Adipocyte (in vitro differentiated cells): ENCODE measurements around the gene ZNF618.

ENCODE experiments used
- DNase-seq: peaks from one replicate; pipeline ENCODE4 v3.0.0-alpha.2; 2015; ENCODE audit warnings: low read depth
- H3K27me3 ChIP-seq: replicated peaks from 2 replicates; pipeline ENCODE4 v1.7.0; 2013; ENCODE audit warnings: mild to moderate bottlenecking, low read length, moderate library complexity; ENCODE audit not compliant: control insufficient read depth, insufficient read depth
- H3K36me3 ChIP-seq: 2 replicates; pipeline ENCODE4 v1.7.0; 2013; ENCODE audit warnings: low read length, mild to moderate bottlenecking, moderate library complexity; ENCODE audit not compliant: control insufficient read depth, insufficient read depth, severe bottlenecking
- H3K4me1 ChIP-seq: 2 replicates; pipeline ENCODE4 v1.7.0; 2013; ENCODE audit warnings: mild to moderate bottlenecking, low read length, moderate library complexity; ENCODE audit not compliant: control insufficient read depth, insufficient read depth
- H3K4me3 ChIP-seq: 2 replicates; pipeline ENCODE4 v1.7.0; 2013; ENCODE audit warnings: mild to moderate bottlenecking, low read length, moderate library complexity
- H3K9ac ChIP-seq: 2 replicates; pipeline ENCODE4 v1.7.0; 2013; ENCODE audit warnings: mild to moderate bottlenecking, low read length, moderate library complexity
- H3K9me3 ChIP-seq: 2 replicates; pipeline ENCODE4 v1.7.0; 2013; ENCODE audit warnings: mild to moderate bottlenecking, low read length, moderate library complexity; ENCODE audit not compliant: control insufficient read depth

The ZNF618 gene

DNA sequence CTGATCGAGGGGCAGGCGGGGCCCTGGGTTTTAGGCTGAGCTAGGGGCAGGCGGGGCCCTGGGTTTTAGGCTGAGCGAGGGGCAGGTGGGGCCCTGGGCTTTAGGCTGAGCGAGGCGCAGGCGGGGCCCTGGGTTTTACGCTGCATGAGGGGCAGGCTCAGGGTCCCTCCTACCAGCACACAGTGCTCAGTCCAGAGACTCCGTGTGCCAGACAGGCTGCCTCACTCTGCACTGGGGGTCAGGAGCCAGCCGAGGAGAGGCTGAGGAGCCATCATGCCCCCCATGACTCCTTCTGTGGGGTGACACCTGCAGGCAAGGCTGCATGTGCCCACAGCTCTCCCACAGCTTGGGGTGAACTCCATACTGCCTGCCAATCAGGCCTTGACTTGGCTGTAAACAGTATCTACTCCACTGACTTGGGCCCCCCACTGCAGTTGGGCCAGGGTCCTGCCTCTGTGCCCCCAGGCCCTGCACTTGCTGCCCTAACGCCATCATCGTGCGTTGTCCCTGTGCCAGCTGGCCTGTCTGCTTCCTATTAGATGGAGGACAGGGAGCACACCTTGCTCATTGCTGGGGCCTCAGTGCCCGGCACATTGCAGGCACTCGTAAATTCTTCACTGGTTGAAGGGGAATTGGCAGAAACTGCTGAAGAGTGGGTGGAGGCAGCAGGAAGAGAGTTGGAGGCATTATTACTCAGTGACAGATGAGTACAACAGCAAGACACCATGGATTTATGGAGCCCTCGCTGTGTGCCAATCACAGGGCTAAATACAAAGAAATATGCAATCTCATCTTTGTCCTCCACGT, 123.3 kb downstream of the ZNF618 start:
- Histone ChIP-seq H3K4me3 (no peak overlapping the region), H3K36me3 (peaks cover 24% of the 10 kb centered on the region), H3K9ac (no peak overlapping the region), H3K4me1 (peaks cover 18% of the 10 kb centered on the region), H3K27me3 (no peaks in the 10 kb centered on the region), H3K9me3 (no peaks in the 10 kb centered on the region)
- no peak for DNase-seq

DNA sequence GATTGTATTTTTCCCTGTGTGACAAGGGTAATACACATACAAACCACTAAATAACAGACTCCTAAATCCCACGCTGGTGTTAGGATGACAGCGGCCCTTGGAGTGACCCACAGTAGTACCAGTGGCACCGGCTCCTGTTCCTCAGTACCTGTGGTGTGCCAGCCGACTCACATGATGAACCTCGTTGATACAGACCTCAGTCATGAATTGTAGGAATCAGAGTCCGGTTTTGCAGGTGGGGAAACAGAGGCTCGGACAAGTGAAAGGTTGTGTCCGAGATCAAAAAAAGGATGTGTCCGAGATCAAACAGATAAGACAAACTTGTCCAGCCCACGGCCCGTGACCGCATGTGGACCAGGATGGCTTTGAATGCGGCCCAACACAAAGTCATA, 124.0 kb downstream of the ZNF618 start:
- DNase-seq = no peak
- H3K36me3 ChIP-seq = peaks cover 30% of the 10 kb centered on the region
- H3K4me3 ChIP-seq = no peak overlapping the region
- H3K9me3 ChIP-seq = no peaks in the 10 kb centered on the region
- no peaks in the 10 kb centered on the region for H3K27me3 ChIP-seq
- no peak overlapping the region for H3K9ac ChIP-seq
- H3K4me1 ChIP-seq = peaks cover 16% of the 10 kb centered on the region

DNA sequence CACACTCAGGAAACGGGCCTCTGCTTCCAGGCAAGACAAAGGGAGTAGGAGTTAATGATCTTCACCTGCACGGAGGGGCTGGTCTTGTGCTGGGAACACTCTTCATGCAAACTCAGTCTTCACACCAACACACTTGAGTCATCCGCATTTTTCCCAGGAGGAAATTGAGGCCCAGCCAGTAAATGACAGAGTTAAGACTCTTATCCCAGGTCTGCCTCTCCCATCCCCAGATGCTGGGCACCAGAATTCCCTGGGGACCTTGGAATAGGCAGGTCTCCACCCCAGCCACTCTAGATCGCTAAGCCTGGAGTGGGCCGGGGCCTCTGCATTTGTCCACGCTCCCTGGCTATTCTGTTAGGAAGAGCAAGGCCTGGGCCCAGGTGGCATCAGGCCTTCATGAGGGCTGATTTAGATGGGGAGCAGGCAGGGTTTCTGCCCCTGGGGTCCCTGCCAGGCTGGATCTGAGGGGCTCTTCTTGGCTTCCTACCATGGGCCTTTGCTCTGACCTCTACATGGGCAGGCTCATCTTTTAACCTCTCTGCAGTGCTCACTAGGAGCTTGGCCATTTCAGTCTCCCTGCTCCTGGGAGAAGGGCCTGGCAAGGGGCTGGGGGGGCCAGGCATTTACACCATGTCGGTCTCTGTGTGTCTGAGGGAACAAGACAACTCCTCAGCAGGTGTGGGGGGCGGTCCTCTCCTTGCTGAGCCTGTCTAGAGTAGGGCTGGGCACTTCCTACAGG, 124.7 kb downstream of the ZNF618 start:
- Histone ChIP-seq H3K4me3 (no peak overlapping the region), H3K9ac (no peak overlapping the region), H3K36me3 (peaks cover 37% of the 10 kb centered on the region), H3K4me1 (peaks cover 16% of the 10 kb centered on the region), H3K9me3 (no peaks in the 10 kb centered on the region), H3K27me3 (no peaks in the 10 kb centered on the region)
- DNase-seq = no peak

DNA sequence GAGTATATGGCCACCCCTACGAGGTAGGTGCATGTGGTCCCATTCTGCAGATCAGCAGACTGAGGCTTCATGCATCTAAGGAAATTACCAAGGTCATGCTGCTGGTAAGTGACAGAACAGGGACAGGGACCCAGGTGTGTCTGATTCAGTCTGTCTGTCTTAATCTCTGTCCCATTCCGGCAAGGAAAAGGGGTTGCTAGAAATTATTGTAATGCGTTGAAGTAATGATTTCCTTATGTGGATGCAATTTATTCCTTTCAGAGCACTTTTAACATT, 125.2 kb downstream of the ZNF618 start:
- Histone ChIP-seq H3K36me3 (peaks cover 42% of the 10 kb centered on the region), H3K9me3 (no peaks in the 10 kb centered on the region), H3K4me3 (no peak overlapping the region), H3K4me1 (peaks cover 16% of the 10 kb centered on the region), H3K27me3 (no peaks in the 10 kb centered on the region), H3K9ac (no peak overlapping the region)
- DNase-seq = no peak

DNA sequence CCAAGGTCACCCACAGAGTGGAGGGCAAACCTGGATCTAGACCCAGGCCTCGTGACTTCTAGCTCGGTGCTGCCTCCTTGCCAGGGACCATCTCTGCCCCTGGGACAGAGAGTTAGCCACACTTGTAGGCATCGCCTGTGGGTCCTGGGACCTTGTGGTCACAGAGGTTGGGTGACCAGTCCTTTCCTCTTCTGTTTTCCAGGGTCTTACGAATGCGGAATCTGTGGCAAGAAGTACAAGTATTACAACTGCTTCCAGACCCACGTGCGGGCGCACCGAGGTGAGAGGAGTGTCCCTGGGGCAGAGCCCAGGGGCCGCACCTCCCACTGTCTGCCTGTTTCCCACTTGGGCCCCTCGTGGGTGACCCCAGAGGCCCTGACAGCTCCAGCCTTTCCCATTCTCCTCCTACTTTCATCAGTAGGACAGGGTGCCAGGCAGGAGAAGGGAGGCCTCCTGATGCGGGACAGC, 125.7 kb downstream of the ZNF618 start:
- Histone ChIP-seq H3K36me3 (peaks cover 47% of the 10 kb centered on the region), H3K9me3 (no peaks in the 10 kb centered on the region)
- DNase-seq = no peak

DNA sequence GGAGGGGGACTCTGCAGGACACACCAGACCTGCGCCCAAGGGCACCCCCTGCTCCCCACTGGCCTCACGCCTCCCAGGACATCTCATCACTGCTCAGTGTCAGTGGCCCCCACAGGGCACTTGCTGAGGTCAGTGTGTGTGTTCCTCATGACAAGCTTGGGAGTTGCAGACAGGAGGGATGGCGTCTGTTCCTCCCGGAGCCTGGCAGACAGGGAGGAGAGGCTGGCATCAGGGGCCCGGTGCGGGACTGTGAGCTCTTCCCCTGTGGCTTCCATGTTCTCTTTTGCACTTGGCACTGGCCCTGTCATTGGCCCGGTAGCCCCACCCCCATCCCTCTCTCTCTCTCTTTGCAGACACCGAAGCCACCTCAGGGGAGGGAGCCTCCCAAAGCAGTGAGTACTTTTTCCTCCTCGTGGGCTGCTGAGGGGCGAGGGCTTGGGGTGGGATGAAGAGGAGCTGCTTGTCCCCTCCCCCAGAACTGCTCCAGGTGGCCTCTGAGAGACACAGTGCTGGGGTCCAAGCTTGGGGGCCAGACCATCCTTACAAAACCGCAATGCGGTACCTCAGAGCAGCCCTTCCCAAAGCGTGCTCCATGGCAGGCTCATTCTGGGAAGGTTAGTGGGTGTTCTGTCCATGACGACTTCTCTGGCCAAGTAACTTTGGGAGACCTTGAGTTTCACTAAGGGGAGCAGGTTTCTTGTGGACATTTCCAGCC, 126.3 kb downstream of the ZNF618 start:
- no peak for DNase-seq
- H3K27me3 ChIP-seq = no peaks in the 10 kb centered on the region

More for the DNA sequence above, 125.7 kb downstream of the ZNF618 start:
- Histone ChIP-seq H3K4me1 (peaks cover 16% of the 10 kb centered on the region), H3K9ac (no peak overlapping the region), H3K27me3 (no peaks in the 10 kb centered on the region), H3K4me3 (no peak overlapping the region)

DNA sequence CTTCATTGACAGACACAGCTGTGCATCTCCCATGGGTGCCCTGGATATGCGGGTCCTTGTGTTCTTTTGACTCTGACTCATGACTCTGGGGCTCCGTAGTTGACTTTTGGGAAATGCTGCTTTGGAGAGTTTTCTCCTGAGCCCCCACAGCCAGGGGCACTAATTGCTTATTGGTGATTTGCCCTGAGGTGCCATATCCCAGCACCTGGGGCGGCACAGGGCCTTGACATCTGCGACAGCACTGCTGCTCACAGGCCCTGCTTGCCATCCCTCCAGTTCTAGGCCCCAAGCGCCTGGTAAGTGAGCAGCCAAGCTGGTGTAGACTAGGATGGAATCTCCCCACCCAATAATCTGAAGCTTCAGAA, 126.9 kb downstream of the ZNF618 start:
- Histone ChIP-seq H3K27me3 (no peaks in the 10 kb centered on the region), H3K9ac (no peak overlapping the region), H3K36me3 (peaks cover 54% of the 10 kb centered on the region), H3K4me1 (peaks cover 16% of the 10 kb centered on the region), H3K4me3 (no peak overlapping the region), H3K9me3 (no peaks in the 10 kb centered on the region)
- DNase-seq = no peak

More for the DNA sequence above, 126.3 kb downstream of the ZNF618 start:
- Histone ChIP-seq H3K4me3 (no peak overlapping the region), H3K9me3 (no peaks in the 10 kb centered on the region), H3K36me3 (peaks cover 50% of the 10 kb centered on the region), H3K9ac (no peak overlapping the region), H3K4me1 (peaks cover 16% of the 10 kb centered on the region)

DNA sequence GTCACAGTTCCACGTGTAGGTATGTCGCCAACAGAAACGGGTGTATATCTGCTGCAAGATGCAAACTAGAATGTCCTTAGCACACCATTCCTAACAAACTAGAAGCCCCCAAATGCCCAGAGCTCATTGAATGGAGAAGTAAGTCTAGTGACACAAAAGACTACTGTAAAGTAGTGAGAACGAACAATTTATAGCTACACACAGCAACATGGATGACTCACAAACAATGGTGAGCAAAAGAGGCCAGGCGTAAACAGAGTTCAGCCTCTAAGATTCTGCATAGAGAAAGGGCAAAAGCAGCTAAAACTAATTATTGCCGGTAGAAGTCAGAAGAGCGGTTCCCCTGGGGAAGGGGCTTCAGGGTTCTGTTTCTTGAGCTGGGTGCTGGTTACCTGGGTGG, 127.2 kb downstream of the ZNF618 start:
- Histone ChIP-seq H3K36me3 (peaks cover 56% of the 10 kb centered on the region), H3K4me1 (peaks cover 14% of the 10 kb centered on the region), H3K4me3 (no peak overlapping the region), H3K27me3 (no peaks in the 10 kb centered on the region), H3K9ac (no peak overlapping the region), H3K9me3 (no peaks in the 10 kb centered on the region)
- no peak for DNase-seq

DNA sequence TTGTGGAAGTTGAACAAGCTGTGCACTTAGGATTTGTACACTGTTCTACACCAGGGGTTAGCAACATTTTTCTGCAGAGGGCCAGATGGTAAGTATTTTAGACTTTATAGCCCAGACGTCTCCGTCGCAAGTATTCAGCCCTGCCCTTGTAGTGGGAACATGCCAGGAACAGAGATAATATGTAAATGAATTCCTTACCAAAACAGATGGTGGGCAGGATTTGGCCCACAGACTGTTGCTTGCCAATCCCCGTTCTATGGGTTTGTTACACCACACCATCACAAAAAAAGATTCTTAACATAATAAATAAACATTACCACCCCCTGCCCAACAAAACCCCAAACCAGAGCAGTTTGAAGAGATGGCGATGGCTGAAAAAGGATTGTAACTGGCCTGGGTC, 127.6 kb downstream of the ZNF618 start:
- H3K27me3 ChIP-seq = no peaks in the 10 kb centered on the region
- H3K9ac ChIP-seq = no peak overlapping the region
- H3K9me3 ChIP-seq = no peaks in the 10 kb centered on the region
- no peak overlapping the region for H3K4me3 ChIP-seq
- peaks cover 11% of the 10 kb centered on the region for H3K4me1 ChIP-seq
- H3K36me3 ChIP-seq = peaks cover 60% of the 10 kb centered on the region
- DNase-seq = peak; percentile 43

DNA sequence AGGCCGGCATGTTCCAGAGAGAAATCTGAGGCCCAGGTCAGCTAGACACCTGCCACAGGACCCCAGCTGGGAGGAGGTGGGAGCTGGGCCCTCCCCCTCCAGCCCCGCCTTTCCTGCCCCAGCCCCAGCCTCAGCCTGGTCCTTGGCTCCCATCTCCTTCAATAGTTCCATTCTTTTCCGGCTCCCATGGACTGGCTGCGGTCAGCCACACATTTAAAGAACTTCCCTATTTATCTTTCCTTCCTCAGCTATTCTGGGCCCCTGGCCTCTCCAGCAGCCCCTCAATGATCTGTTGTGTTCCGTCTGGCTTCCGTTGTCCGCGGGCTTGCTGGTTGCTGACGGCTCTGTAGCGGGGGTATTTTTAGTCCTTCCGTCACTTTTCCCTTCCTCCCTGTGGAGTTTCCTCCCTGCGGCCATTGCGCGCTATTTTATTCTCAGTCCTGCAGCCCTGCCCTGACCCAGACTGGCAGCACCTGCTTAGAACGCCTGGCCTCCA, 128.2 kb downstream of the ZNF618 start:
- DNase-seq = no peak
- Histone ChIP-seq H3K4me3 (no peak overlapping the region), H3K9me3 (no peaks in the 10 kb centered on the region), H3K27me3 (no peaks in the 10 kb centered on the region), H3K9ac (no peak overlapping the region), H3K36me3 (peaks cover 65% of the 10 kb centered on the region), H3K4me1 (peaks cover 10% of the 10 kb centered on the region)
